Liver (tissue), 9 donors: ENCODE measurements around the gene IL10RB. TPM values are rescaled to one million over a fixed set of nuclear protein-coding genes. Genes with fewer than 3 reads are reported as not detected.
A peak's percentile ranks its signal among the peaks of the same experiment; 100 is the strongest.

Experiments
- DNase-seq: peaks from one replicate; pipeline ENCODE4 v3.0.0-alpha.2; 2017; ENCODE audit warnings: low spot score
- H3K27ac ChIP-seq, 2 donors: one replicate each; pipeline ENCODE4 v1.7.0; 2013; ENCODE audit warnings: inconsistent platforms in 2 of 2, low read length in 2 of 2, control low read depth in 1 of 2, low read depth in 1 of 2, mild to moderate bottlenecking in 1 of 2
- H3K27me3 ChIP-seq, 4 donors: one replicate each; pipeline versions ENCODE4 v1.6.1 to v1.7.0; 2013; ENCODE audit warnings: low read length in 3 of 4, inconsistent platforms in 1 of 4, mild to moderate bottlenecking in 1 of 4, moderate library complexity in 1 of 4; ENCODE audit not compliant: control insufficient read depth in 4 of 4, insufficient read depth in 4 of 4
- H3K36me3 ChIP-seq, 4 donors: one replicate each; pipeline versions ENCODE4 v1.6.1 to v1.7.0; 2013; ENCODE audit warnings: low read length in 3 of 4, mild to moderate bottlenecking in 3 of 4, low read depth in 1 of 4, moderate library complexity in 1 of 4; ENCODE audit not compliant: control insufficient read depth in 4 of 4, insufficient read depth in 3 of 4
- H3K4me1 ChIP-seq, 4 donors: one replicate each; pipeline versions ENCODE4 v1.6.1 to v1.7.0; 2013; ENCODE audit warnings: low read length in 3 of 4, mild to moderate bottlenecking in 3 of 4, moderate library complexity in 1 of 4; ENCODE audit not compliant: control insufficient read depth in 4 of 4, insufficient read depth in 4 of 4
- H3K4me3 ChIP-seq, 3 donors: one replicate each; pipeline versions ENCODE4 v1.6.1 to v1.7.0; 2013; ENCODE audit warnings: low read length in 3 of 3, control low read depth in 1 of 3, low read depth in 1 of 3, mild to moderate bottlenecking in 1 of 3
- H3K9ac ChIP-seq, 2 donors: one replicate each; pipeline ENCODE4 v1.7.0; 2013; ENCODE audit warnings: low read length in 2 of 2, mild to moderate bottlenecking in 2 of 2, moderate library complexity in 2 of 2, control low read depth in 1 of 2, low read depth in 1 of 2
- H3K9me3 ChIP-seq, 4 donors: one replicate each; pipeline versions ENCODE4 v1.6.1 to v1.7.0; 2013; ENCODE audit warnings: low read length in 3 of 4; ENCODE audit not compliant: control insufficient read depth in 4 of 4
- ATF3 ChIP-seq: IDR thresholded peaks from 2 replicates; pipeline ENCODE4 v1.6.1; 2016; ENCODE audit warnings: antibody characterized with exemption
- EGR1 ChIP-seq, 2 donors: IDR thresholded peaks; 2 replicates each; pipeline ENCODE4 v1.6.1; 2016 to 2018; ENCODE audit warnings: antibody characterized with exemption in 2 of 2, low read depth in 2 of 2
- FOXA2 ChIP-seq: IDR thresholded peaks from 2 replicates; pipeline ENCODE4 v1.6.1; 2016; ENCODE audit warnings: antibody characterized with exemption
- GABPA ChIP-seq, 2 donors: IDR thresholded peaks in 1 of 2; conservative IDR thresholded peaks in 1 of 2; 2 replicates each; pipeline ENCODE4 v1.6.1; 2016; ENCODE audit warnings: antibody characterized with exemption in 2 of 2, mild to moderate bottlenecking in 1 of 2, moderate library complexity in 1 of 2
- HNF4A ChIP-seq, 2 donors: conservative IDR thresholded peaks; 2 replicates each; pipeline ENCODE4 v1.6.1; 2016; ENCODE audit warnings: antibody characterized with exemption in 2 of 2, mild to moderate bottlenecking in 2 of 2
- HNF4G ChIP-seq: IDR thresholded peaks from 2 replicates; pipeline ENCODE4 v1.6.1; 2016; ENCODE audit warnings: antibody characterized with exemption
- JUND ChIP-seq, 2 donors: IDR thresholded peaks; 2 replicates each; pipeline ENCODE4 v1.6.1; 2016; ENCODE audit warnings: antibody characterized with exemption in 2 of 2
- NR2F2 ChIP-seq: IDR thresholded peaks from 2 replicates; pipeline ENCODE4 v1.6.1; 2016; ENCODE audit warnings: antibody characterized with exemption
- RAD21 ChIP-seq, 2 donors: IDR thresholded peaks; 2 replicates each; pipeline ENCODE4 v1.6.1; 2016; ENCODE audit warnings: antibody characterized with exemption in 2 of 2, mild to moderate bottlenecking in 2 of 2
- RXRA ChIP-seq, 2 donors: IDR thresholded peaks; 2 replicates each; pipeline ENCODE4 v1.6.1; 2017 to 2018; ENCODE audit warnings: antibody characterized with exemption in 2 of 2, mild to moderate bottlenecking in 1 of 2
- SP1 ChIP-seq: IDR thresholded peaks from 2 replicates; pipeline ENCODE4 v1.6.1; 2018; ENCODE audit warnings: antibody characterized with exemption, mild to moderate bottlenecking
- TAF1 ChIP-seq: conservative IDR thresholded peaks from 2 replicates; pipeline ENCODE4 v1.6.1; 2016; ENCODE audit warnings: antibody characterized with exemption, mild to moderate bottlenecking
- WGBS: extraction: QIAGEN DNeasy Blood & Tissue Kit; methylation state at CpG from one replicate; pipeline ENCODE4 v1.1.7; 2013; 5-methylcytosine and 5-hydroxymethylcytosine counted together
- polyA plus RNA-seq, 2 donors: library from polyadenylated mRNA; stranded (reverse) in 1 of 2; unstranded in 1 of 2; fragments of 200-250 nt in 1 of 2; fragments of >200 nt in 1 of 2; fragmentation: Nextera tagmentation in 1 of 2; extraction: Ambion mirVana in 1 of 2; gene quantifications; one replicate each; pipeline versions ENCODE4 v1.2.1 to v1.2.3, GENCODE V29; 2013 to 2015
- total RNA-seq, 2 donors: library from RNA; depleted of rRNA; stranded (reverse); fragments of >200 nt; gene quantifications; one replicate each; pipeline ENCODE4 v1.2.3, GENCODE V29; 2014
- TF ChIP-seq, protein P1 (sequence below): IDR thresholded peaks from 2 replicates; pipeline ENCODE4 v1.6.1; 2016; ENCODE audit warnings: antibody characterized with exemption
- TF ChIP-seq, protein P2 (sequence below): IDR thresholded peaks from 2 replicates; pipeline ENCODE4 v1.6.1; 2016; ENCODE audit warnings: antibody characterized with exemption, mild to moderate bottlenecking
- TF ChIP-seq, protein P3 (sequence below): fragments of 150-350 bp; IDR thresholded peaks from 2 replicates; pipeline ENCODE4 v1.5.1; 2017; ENCODE audit warnings: improper control_type of control experiment, low read depth, low read length; ENCODE audit not compliant: missing input control
- donor health status: healthy.
- donor health status: healthy.
- donor health status: healthy.
- donor health status: healthy.
- donor health status: healthy.

IL10RB gene
- total and polyA plus RNA-seq, 4 donors, result 16.1 to 22.1 (median 18.8) TPM

GRCh38 chr21:33232291-33233034, 33.7 kb upstream of the IL10RB start (continued):
- TF ChIP-seq RXRA (IDR thresholded peaks at IDR 0.05), result no peak
- no peak for TF ChIP-seq FOXA2
- TF ChIP-seq, protein P1, sequence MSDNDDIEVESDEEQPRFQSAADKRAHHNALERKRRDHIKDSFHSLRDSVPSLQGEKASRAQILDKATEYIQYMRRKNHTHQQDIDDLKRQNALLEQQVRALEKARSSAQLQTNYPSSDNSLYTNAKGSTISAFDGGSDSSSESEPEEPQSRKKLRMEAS, result no peak
- no peak for TF ChIP-seq RAD21 (IDR thresholded peaks at IDR 0.05)
- TF ChIP-seq TAF1, result no peak
- TF ChIP-seq SP1, result no peak

GRCh38 chr21:33234635-33235520, 31.3 kb upstream of the IL10RB start:
- H3K4me3 ChIP-seq, result no peak overlapping the region
- no peak overlapping the region for H3K27ac ChIP-seq
- H3K4me1 ChIP-seq, result peaks cover 3 to 54% (median 24%) of the 10 kb centered on the region in 4 donors
- H3K9me3 ChIP-seq, result no peaks in the 10 kb centered on the region
- 91% methylated on average over 3 of the region's 3 CpGs for WGBS
- no peaks in the 10 kb centered on the region for H3K27me3 ChIP-seq
- TF ChIP-seq ATF3 (no peak), GABPA (IDR thresholded peaks at IDR 0.05 in 1 of 2, conservative IDR thresholded peaks at IDR 0.05 in 1 of 2) (no peak), EGR1 (IDR thresholded peaks at IDR 0.05; ENCODE audit: low read depth in 2 of 2) (no peak), RXRA (IDR thresholded peaks at IDR 0.05) (no peak), HNF4A (conservative IDR thresholded peaks at IDR 0.05) (no peak)
- TF ChIP-seq, protein P2, sequence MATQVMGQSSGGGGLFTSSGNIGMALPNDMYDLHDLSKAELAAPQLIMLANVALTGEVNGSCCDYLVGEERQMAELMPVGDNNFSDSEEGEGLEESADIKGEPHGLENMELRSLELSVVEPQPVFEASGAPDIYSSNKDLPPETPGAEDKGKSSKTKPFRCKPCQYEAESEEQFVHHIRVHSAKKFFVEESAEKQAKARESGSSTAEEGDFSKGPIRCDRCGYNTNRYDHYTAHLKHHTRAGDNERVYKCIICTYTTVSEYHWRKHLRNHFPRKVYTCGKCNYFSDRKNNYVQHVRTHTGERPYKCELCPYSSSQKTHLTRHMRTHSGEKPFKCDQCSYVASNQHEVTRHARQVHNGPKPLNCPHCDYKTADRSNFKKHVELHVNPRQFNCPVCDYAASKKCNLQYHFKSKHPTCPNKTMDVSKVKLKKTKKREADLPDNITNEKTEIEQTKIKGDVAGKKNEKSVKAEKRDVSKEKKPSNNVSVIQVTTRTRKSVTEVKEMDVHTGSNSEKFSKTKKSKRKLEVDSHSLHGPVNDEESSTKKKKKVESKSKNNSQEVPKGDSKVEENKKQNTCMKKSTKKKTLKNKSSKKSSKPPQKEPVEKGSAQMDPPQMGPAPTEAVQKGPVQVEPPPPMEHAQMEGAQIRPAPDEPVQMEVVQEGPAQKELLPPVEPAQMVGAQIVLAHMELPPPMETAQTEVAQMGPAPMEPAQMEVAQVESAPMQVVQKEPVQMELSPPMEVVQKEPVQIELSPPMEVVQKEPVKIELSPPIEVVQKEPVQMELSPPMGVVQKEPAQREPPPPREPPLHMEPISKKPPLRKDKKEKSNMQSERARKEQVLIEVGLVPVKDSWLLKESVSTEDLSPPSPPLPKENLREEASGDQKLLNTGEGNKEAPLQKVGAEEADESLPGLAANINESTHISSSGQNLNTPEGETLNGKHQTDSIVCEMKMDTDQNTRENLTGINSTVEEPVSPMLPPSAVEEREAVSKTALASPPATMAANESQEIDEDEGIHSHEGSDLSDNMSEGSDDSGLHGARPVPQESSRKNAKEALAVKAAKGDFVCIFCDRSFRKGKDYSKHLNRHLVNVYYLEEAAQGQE, result no peak
- peak overlapping the region in 1 of 2 donors; percentile 6 for H3K9ac ChIP-seq
- peaks cover 0 to 6% (median 0%) of the 10 kb centered on the region in 4 donors for H3K36me3 ChIP-seq
- DNase-seq, result no peak

GRCh38 chr21:33236013-33236686, 30.0 kb upstream of the IL10RB start:
- Histone ChIP-seq H3K27ac (no peak overlapping the region), H3K27me3 (no peaks in the 10 kb centered on the region), H3K9me3 (no peaks in the 10 kb centered on the region), H3K4me3 (no peak overlapping the region), H3K4me1 (peaks cover 3 to 54% (median 23%) of the 10 kb centered on the region in 4 donors), H3K9ac (no peak overlapping the region), H3K36me3 (peaks cover 0 to 6% (median 0%) of the 10 kb centered on the region in 4 donors)
- WGBS, result 96% methylated on average over 6 of the region's 6 CpGs
- no peak for DNase-seq
- TF ChIP-seq EGR1 (IDR thresholded peaks at IDR 0.05; ENCODE audit: low read depth in 2 of 2), result no peak
- no peak for TF ChIP-seq RXRA (IDR thresholded peaks at IDR 0.05)
- TF ChIP-seq, protein P2, result no peak
- TF ChIP-seq SP1, result no peak
- TF ChIP-seq NR2F2, result no peak
- no peak for TF ChIP-seq HNF4A (conservative IDR thresholded peaks at IDR 0.05)
- no peak for TF ChIP-seq FOXA2
- no peak for TF ChIP-seq JUND (IDR thresholded peaks at IDR 0.05)
- TF ChIP-seq ATF3, result no peak
- TF ChIP-seq, protein P3, sequence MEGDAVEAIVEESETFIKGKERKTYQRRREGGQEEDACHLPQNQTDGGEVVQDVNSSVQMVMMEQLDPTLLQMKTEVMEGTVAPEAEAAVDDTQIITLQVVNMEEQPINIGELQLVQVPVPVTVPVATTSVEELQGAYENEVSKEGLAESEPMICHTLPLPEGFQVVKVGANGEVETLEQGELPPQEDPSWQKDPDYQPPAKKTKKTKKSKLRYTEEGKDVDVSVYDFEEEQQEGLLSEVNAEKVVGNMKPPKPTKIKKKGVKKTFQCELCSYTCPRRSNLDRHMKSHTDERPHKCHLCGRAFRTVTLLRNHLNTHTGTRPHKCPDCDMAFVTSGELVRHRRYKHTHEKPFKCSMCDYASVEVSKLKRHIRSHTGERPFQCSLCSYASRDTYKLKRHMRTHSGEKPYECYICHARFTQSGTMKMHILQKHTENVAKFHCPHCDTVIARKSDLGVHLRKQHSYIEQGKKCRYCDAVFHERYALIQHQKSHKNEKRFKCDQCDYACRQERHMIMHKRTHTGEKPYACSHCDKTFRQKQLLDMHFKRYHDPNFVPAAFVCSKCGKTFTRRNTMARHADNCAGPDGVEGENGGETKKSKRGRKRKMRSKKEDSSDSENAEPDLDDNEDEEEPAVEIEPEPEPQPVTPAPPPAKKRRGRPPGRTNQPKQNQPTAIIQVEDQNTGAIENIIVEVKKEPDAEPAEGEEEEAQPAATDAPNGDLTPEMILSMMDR, result no peak
- TF ChIP-seq HNF4G, result no peak
- TF ChIP-seq, protein P1, result no peak
- no peak for TF ChIP-seq RAD21 (IDR thresholded peaks at IDR 0.05)
